Measurements from ENCODE around the gene WWOX.

DNA sequence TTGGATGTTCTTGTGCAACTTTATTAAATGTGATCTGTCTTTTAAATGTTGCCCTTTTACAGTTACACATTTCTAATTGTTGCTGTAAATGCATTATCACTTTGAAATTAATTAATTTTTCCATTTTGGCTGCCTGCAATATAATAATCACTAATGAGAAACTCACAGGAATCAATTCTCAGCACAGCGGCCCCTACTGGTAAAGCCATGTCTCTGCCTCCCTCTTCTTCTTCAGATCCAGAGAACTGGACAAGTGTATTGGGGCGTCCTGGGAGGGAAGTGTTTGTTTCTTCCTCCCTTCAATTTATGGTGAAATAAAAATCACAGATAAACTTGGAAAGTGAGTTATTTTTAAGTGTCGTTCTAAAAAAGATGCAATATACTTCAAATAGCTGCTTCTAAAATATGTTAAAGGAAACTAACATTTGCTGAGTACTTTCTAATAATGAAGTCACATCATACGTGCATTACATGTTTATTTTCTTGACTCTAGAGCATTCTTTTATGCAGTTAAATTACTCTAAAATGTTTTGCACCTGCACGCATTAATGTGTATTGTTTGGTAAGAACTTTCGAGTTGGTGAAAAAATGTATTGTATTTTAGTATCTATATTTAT lies 338.0 kb downstream of the WWOX start:
- TF ChIP-seq, protein P1, sequence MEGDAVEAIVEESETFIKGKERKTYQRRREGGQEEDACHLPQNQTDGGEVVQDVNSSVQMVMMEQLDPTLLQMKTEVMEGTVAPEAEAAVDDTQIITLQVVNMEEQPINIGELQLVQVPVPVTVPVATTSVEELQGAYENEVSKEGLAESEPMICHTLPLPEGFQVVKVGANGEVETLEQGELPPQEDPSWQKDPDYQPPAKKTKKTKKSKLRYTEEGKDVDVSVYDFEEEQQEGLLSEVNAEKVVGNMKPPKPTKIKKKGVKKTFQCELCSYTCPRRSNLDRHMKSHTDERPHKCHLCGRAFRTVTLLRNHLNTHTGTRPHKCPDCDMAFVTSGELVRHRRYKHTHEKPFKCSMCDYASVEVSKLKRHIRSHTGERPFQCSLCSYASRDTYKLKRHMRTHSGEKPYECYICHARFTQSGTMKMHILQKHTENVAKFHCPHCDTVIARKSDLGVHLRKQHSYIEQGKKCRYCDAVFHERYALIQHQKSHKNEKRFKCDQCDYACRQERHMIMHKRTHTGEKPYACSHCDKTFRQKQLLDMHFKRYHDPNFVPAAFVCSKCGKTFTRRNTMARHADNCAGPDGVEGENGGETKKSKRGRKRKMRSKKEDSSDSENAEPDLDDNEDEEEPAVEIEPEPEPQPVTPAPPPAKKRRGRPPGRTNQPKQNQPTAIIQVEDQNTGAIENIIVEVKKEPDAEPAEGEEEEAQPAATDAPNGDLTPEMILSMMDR (IDR thresholded peaks at IDR 0.05; ENCODE audit: low read length) = peak; percentile 73
- TF ChIP-seq EZH2phosphoT487 (IDR thresholded peaks at IDR 0.05; ENCODE audit: low read length) (no peak), EZH2 (optimal IDR thresholded peaks at IDR 0.05; ENCODE audit: low read depth, low read length) (no peak)

Data from MM.1S (cell line).